NT2/D1 (cell line): Measurements from ENCODE around the gene RIPOR2.

Experiments used
- SUZ12 ChIP-seq: IDR thresholded peaks from 2 replicates; pipeline ENCODE4 v1.6.1; 2011; ENCODE audit not compliant: insufficient read length, insufficient read depth; ENCODE audit errors: extremely low read depth
- ZNF274 ChIP-seq: IDR thresholded peaks from 2 replicates; pipeline ENCODE4 v1.6.1; 2011; ENCODE audit warnings: mild to moderate bottlenecking, low read depth, low read length

DNA sequence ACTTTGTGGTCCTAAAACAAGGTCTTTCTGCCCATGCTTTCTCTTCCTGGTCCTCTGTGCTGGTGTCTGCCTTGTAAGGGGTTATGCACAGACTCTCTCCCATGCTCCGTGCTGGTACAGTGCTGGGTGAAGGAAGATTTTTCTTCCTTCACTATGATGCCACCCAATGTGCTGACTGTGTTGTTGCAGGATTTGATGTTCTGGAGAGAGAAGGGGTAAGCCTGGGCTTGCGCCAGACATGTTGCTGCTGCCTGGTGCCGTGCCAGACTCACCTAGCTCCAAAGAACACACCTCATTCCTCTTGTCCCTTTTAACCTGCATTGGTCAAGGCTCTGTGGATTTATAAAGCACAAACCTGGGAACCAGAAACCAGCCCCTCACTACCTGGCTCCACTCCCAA is 108.6 kb downstream of the RIPOR2 start:
- no peak for TF ChIP-seq SUZ12
- no peak for TF ChIP-seq ZNF274
